ENCODE results near the gene XIRP1.

DNA sequence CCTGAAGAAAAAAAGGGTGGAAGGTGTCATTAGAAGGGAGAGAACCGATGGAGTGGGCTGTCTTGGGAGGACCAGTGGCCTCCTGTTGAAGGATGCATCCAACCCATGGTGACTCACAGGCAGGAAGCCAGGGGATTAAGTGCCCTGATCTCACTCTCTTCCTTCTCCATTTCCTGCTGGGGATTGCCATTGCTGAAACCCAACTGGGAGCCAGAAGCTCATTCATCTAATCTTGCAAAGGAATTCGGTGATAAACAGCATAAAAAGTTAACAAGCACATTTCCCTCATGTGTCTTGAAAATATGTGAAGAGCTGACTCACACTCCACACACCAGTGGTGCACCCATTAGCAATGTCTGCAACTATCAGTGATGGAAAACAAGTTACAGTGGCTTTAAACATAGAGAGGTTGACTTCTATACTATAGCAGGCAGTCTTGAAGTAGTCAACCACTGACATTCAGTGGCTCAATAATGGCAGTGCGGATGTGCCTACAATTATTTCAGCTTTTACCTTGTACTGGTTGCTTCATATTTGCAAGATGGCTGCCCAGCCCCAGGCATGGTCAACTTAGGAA lies 26.2 kb downstream of the XIRP1 start:
- TF ChIP-seq, protein P1, sequence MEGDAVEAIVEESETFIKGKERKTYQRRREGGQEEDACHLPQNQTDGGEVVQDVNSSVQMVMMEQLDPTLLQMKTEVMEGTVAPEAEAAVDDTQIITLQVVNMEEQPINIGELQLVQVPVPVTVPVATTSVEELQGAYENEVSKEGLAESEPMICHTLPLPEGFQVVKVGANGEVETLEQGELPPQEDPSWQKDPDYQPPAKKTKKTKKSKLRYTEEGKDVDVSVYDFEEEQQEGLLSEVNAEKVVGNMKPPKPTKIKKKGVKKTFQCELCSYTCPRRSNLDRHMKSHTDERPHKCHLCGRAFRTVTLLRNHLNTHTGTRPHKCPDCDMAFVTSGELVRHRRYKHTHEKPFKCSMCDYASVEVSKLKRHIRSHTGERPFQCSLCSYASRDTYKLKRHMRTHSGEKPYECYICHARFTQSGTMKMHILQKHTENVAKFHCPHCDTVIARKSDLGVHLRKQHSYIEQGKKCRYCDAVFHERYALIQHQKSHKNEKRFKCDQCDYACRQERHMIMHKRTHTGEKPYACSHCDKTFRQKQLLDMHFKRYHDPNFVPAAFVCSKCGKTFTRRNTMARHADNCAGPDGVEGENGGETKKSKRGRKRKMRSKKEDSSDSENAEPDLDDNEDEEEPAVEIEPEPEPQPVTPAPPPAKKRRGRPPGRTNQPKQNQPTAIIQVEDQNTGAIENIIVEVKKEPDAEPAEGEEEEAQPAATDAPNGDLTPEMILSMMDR (IDR thresholded peaks at IDR 0.05; ENCODE audit: borderline replicate concordance, extremely low read depth, low read length, poor library complexity, severe bottlenecking), result no peak
- TF ChIP-seq EZH2 (IDR thresholded peaks at IDR 0.05; ENCODE audit: borderline replicate concordance, low read depth, low read length, severe bottlenecking), result no peak

Measured in DND-41 (cell line).